OCI-LY7 (cell line): ENCODE data around the gene PHF1. TPM values are rescaled to one million over a fixed set of nuclear protein-coding genes. Genes with fewer than 3 reads are reported as not detected.

Experiments
- BruUV-seq: library from RNA; stranded (reverse); fragments of 400-500 nt; replicated peaks from 2 replicates; lab custom pipeline; 2021; lab: Mats Ljungman, UMichigan
- CTCF ChIA-PET: fragments of 300-600 bp; sonication (Branson Sonifier 250); formaldehyde crosslinking; loops from one replicate; lab custom pipeline; 2022; ENCODE audit warnings: antibody characterized with exemption; ENCODE audit not compliant: unreplicated experiment; lab: Charles Lee
- POLR2A ChIA-PET: fragments of 300-600 bp; sonication (Branson Sonifier 250); formaldehyde crosslinking; loops from one replicate; lab custom pipeline; 2022; ENCODE audit warnings: antibody characterized with exemption; lab: Charles Lee
- DNase-seq: peaks from one replicate; pipeline ENCODE4 v3.0.0-alpha.2; 2015; ENCODE audit warnings: low spot score
- H2AFZ ChIP-seq: fragments of 200-600 bp; sonication (generic), shearing (Covaris generic); 2 replicates; pipeline ENCODE4 v1.6.1; 2014; ENCODE audit warnings: mild to moderate bottlenecking, antibody characterized with exemption, low read length, moderate library complexity
- H3K27ac ChIP-seq: fragments of 200-600 bp; sonication (generic); 2 replicates; pipeline ENCODE4 v1.5.1; 2014; ENCODE audit warnings: mixed run types, low read depth, mild to moderate bottlenecking, moderate library complexity, low read length, inconsistent platforms; ENCODE audit not compliant: poor library complexity, severe bottlenecking
- H3K36me3 ChIP-seq: fragments of 200-600 bp; sonication (generic); 2 replicates; pipeline ENCODE4 v1.6.1; 2014; ENCODE audit warnings: mild to moderate bottlenecking, antibody characterized with exemption, low read length, moderate library complexity, mixed read lengths; ENCODE audit not compliant: insufficient read depth
- H3K4me1 ChIP-seq: fragments of 200-600 bp; sonication (generic); 2 replicates; pipeline ENCODE4 v1.5.1; 2014; ENCODE audit warnings: mild to moderate bottlenecking, low read length; ENCODE audit not compliant: insufficient read depth, poor library complexity, severe bottlenecking
- H3K4me2 ChIP-seq: fragments of 200-600 bp; sonication (generic); 2 replicates; pipeline ENCODE4 v1.6.1; 2014; ENCODE audit warnings: mild to moderate bottlenecking, low read length
- H3K4me3 ChIP-seq: fragments of 200-600 bp; sonication (generic); 2 replicates; pipeline ENCODE4 v1.5.1; 2014; ENCODE audit warnings: mild to moderate bottlenecking, low read depth, low read length; ENCODE audit not compliant: poor library complexity, severe bottlenecking
- H3K79me2 ChIP-seq: fragments of 200-600 bp; sonication (generic); 2 replicates; pipeline ENCODE4 v1.6.1; 2016; ENCODE audit warnings: low read depth, mild to moderate bottlenecking, low read length, moderate library complexity, mixed read lengths; ENCODE audit not compliant: insufficient read depth
- H3K9me2 ChIP-seq: fragments of 200-600 bp; sonication (generic); 2 replicates; pipeline ENCODE4 v1.6.1; 2016; ENCODE audit warnings: mild to moderate bottlenecking, low read length, mixed read lengths; ENCODE audit not compliant: insufficient read depth
- H3K9me3 ChIP-seq: fragments of 200-600 bp; sonication (generic); 2 replicates; pipeline ENCODE4 v1.6.1; 2014; ENCODE audit warnings: mild to moderate bottlenecking, mixed run types, low read length, mixed read lengths
- H4K20me1 ChIP-seq: fragments of 200-600 bp; sonication (generic); 2 replicates; pipeline ENCODE4 v1.6.1; 2014; ENCODE audit warnings: mild to moderate bottlenecking, antibody characterized with exemption, low read length, moderate library complexity, mixed read lengths; ENCODE audit not compliant: insufficient read depth
- EZH2phosphoT487 ChIP-seq: fragments of 200-600 bp; sonication (generic); IDR thresholded peaks from 2 replicates; pipeline ENCODE4 v1.6.1; 2018; ENCODE audit warnings: low read depth, borderline replicate concordance, mild to moderate bottlenecking, mixed run types, antibody characterized with exemption, low read length, moderate library complexity, mixed read lengths
- intact Hi-C: fragments of 100-400 bp; cut with micrococcal nuclease; formaldehyde crosslinking; loops from one replicate; pipeline ENCODE4 v1.10.0; 2022; ENCODE audit not compliant: unreplicated experiment
- total RNA-seq, 2 experiments: library from RNA; depleted of rRNA in 1 of 2; stranded (reverse); fragments of >200 nt in 1 of 2; shearing (Covaris generic) in 1 of 2; gene quantifications; 2 replicates each; pipeline ENCODE4 v1.2.3, GENCODE V29; 2014 to 2022
- TF ChIP-seq, protein P1 (sequence below): fragments of 200-600 bp; sonication (generic); conservative IDR thresholded peaks from 2 replicates; pipeline ENCODE4 v1.5.1; 2014; ENCODE audit warnings: mild to moderate bottlenecking, antibody characterized with exemption, low read length, moderate library complexity, mixed read lengths

The PHF1 gene
- total RNA-seq, 2 experiments from 2014 or later = 19.9 to 30.2 TPM

DNA sequence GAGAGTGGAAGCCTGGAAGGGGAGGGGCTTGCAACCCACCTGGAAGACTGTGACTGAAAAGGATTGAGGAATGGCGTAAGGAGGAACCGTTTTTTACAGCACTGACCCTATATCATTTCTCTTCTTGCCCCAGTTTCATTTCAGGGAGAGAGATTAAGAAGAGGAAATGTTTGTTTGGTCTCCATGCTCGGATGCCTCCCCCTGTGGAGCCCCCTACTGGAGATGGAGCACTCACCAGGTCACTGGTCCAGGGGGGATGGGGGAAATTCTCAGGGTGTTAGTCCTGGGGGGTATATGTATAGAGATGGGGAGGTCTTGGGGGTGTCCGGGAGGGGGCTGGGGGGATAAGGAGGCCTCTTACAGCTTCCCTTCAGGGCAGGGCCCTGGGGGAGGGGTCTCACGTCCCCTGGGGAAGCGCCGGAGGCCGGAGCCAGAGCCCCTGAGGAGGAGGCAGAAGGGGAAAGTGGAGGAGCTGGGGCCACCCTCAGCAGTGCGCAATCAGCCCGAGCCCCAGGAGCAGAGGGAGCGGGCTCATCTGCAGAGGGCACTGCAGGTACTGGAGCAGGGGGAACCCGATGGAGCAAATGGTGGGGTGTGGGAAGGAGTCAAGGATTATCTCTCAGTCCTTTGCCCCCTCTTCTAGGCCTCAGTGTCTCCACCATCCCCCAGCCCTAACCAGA is 3.9 kb downstream of the PHF1 start:
- Histone ChIP-seq H4K20me1 (peaks cover 6% of the 10 kb centered on the region; the same call in 1 of the 2 replicates), H3K9me3 (no peaks in the 10 kb centered on the region), H2AFZ (no peak overlapping the region), H3K27ac (peak overlapping the region; percentile 62), H3K4me2 (peak overlapping the region; percentile 98), H3K4me1 (peaks cover 65% of the 10 kb centered on the region), H3K36me3 (peaks cover 42% of the 10 kb centered on the region), H3K79me2 (peaks cover 26% of the 10 kb centered on the region; the same call in 1 of the 2 replicates), H3K9me2 (no peaks in the 10 kb centered on the region), H3K4me3 (peak overlapping the region; percentile 20)
- no peak for TF ChIP-seq EZH2phosphoT487
- TF ChIP-seq, protein P1, sequence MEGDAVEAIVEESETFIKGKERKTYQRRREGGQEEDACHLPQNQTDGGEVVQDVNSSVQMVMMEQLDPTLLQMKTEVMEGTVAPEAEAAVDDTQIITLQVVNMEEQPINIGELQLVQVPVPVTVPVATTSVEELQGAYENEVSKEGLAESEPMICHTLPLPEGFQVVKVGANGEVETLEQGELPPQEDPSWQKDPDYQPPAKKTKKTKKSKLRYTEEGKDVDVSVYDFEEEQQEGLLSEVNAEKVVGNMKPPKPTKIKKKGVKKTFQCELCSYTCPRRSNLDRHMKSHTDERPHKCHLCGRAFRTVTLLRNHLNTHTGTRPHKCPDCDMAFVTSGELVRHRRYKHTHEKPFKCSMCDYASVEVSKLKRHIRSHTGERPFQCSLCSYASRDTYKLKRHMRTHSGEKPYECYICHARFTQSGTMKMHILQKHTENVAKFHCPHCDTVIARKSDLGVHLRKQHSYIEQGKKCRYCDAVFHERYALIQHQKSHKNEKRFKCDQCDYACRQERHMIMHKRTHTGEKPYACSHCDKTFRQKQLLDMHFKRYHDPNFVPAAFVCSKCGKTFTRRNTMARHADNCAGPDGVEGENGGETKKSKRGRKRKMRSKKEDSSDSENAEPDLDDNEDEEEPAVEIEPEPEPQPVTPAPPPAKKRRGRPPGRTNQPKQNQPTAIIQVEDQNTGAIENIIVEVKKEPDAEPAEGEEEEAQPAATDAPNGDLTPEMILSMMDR = peak; percentile 81
- intact Hi-C loops = loop anchor here (5.0 to 10.0 kb wide), 2 partner anchors 102 to 210 kb away; partner anchors contain the start of genes HSD17B8, RING1, RXRB and SLC39A7
- POLR2A ChIA-PET = interaction anchor here (0.6 kb wide), 1 partner anchor 117 kb away, joined by 3 read pairs; no protein-coding TSS in a partner anchor
- peak; percentile 66 for DNase-seq
- CTCF ChIA-PET = interaction anchor here (0.6 to 1.0 kb wide), 2 partner anchors 16 to 17 kb away, joined by 3 read pairs; no protein-coding TSS in a partner anchor
- BruUV-seq = no TSS peak

DNA sequence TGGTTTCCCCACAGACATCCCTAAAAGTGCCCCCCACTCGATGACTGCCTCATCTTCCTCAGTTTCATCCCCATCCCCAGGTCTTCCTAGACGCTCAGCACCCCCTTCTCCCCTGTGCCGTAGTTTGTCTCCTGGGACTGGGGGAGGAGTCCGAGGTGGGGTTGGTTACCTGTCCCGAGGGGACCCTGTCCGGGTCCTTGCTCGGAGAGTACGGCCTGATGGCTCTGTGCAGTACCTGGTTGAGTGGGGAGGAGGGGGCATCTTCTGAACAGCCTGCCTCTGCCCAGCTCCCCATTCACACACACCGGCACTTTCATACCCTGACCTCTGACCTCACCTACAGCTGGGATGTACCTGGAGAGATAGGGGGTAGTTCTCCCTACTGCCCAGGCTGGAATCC is 5.0 kb downstream of the PHF1 start:
- no TSS peak for BruUV-seq
- no peak for DNase-seq
- no peak for TF ChIP-seq EZH2phosphoT487
- TF ChIP-seq, protein P1 = no peak
- intact Hi-C loops = loop anchor here (10.0 kb wide), 1 partner anchor 211 kb away; the partner anchor contains the start of genes HSD17B8, RING1, RXRB and SLC39A7
- Histone ChIP-seq H3K9me2 (no peaks in the 10 kb centered on the region), H3K36me3 (peaks cover 42% of the 10 kb centered on the region), H2AFZ (no peak overlapping the region), H3K9me3 (no peaks in the 10 kb centered on the region), H3K4me1 (peaks cover 69% of the 10 kb centered on the region), H3K4me2 (peak overlapping the region; percentile 98), H3K4me3 (peak overlapping the region; percentile 77), H3K27ac (peak overlapping the region; percentile 14), H4K20me1 (peaks cover 6% of the 10 kb centered on the region; the same call in 1 of the 2 replicates), H3K79me2 (peaks cover 26% of the 10 kb centered on the region; the same call in 1 of the 2 replicates)
- POLR2A ChIA-PET = interaction anchor here (1.1 kb wide), 1 partner anchor 41 kb away, joined by 3 read pairs; no protein-coding TSS in a partner anchor
- CTCF ChIA-PET = no interaction called here
